Measurements from ENCODE around the gene LPCAT4. TPM values are rescaled to one million over a fixed set of nuclear protein-coding genes. Genes with fewer than 3 reads are reported as not detected.

The LPCAT4 gene
- total and polyA plus RNA-seq, 9 of the 15 experiments (the other 6 are each of a cell fraction or from before 2014, with no cell fraction given) = 7.3 to 34.3 (median 14.4) TPM

GRCh38 chr15:34376856-34377255 lies 9.9 kb upstream of the LPCAT4 start (continued):
- TF ChIP-seq DACH1 (IDR thresholded peaks at IDR 0.05; ENCODE audit: partially characterized antibody) (no peak), ZNF316 (IDR thresholded peaks at IDR 0.05) (no peak), TBL1XR1 (IDR thresholded peaks at IDR 0.05; ENCODE audit: low read length in 2 of 2) (no peak), HIVEP1 (CRISPR knock-in tag; IDR thresholded peaks at IDR 0.05) (no peak), SMAD2 (IDR thresholded peaks at IDR 0.05; ENCODE audit: low read depth, low read length) (no peak), ZNF639 (CRISPR knock-in tag; conservative IDR thresholded peaks at IDR 0.05 in 1 of 2, IDR thresholded peaks at IDR 0.05 in 1 of 2) (0 out of 4 replicates have a peak, but pooled peaks of 1 of the 2 experiments have one; percentile 38), BMI1 (IDR thresholded peaks at IDR 0.05; ENCODE audit: low read length) (no peak), ZNF75A (CRISPR knock-in tag; IDR thresholded peaks at IDR 0.05) (no peak), RNF219 (CRISPR knock-in tag; IDR thresholded peaks at IDR 0.05) (no peak), STAT5A (IDR thresholded peaks at IDR 0.05; ENCODE audit: borderline replicate concordance, low read length) (no peak), NR4A1 (CRISPR knock-in tag; IDR thresholded peaks at IDR 0.05) (no peak), NR4A1 (tag; IDR thresholded peaks at IDR 0.05) (0 out of 2 replicates have a peak, but pooled peaks have one; percentile 45), MAFK (IDR thresholded peaks at IDR 0.05; ENCODE audit: low read length) (no peak), NKRF (IDR thresholded peaks at IDR 0.05; ENCODE audit: borderline replicate concordance) (no peak), ZKSCAN1 (IDR thresholded peaks at IDR 0.05; ENCODE audit: low read depth, low read length) (no peak), CCNT2 (IDR thresholded peaks at IDR 0.05; ENCODE audit: borderline replicate concordance, extremely low read depth, insufficient read length, low read depth, low read length) (no peak), SRSF3 (IDR thresholded peaks at IDR 0.05; ENCODE audit: insufficient read depth, low read length) (no peak), OTX1 (CRISPR knock-in tag; IDR thresholded peaks at IDR 0.05) (no peak), E2F8 (IDR thresholded peaks at IDR 0.05; ENCODE audit: low read depth, partially characterized antibody) (no peak), NR1H2 (CRISPR knock-in tag; IDR thresholded peaks at IDR 0.05) (no peak)
- TF ChIP-seq, protein P1, sequence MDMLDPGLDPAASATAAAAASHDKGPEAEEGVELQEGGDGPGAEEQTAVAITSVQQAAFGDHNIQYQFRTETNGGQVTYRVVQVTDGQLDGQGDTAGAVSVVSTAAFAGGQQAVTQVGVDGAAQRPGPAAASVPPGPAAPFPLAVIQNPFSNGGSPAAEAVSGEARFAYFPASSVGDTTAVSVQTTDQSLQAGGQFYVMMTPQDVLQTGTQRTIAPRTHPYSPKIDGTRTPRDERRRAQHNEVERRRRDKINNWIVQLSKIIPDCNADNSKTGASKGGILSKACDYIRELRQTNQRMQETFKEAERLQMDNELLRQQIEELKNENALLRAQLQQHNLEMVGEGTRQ (CRISPR knock-in tag; IDR thresholded peaks at IDR 0.05) = no peak

Measured in K562 (cell line).